ENCODE data around the gene PMM2. TPM values are rescaled to one million over a fixed set of nuclear protein-coding genes. Genes with fewer than 3 reads are reported as not detected.

PMM2 gene
- total RNA-seq, 1 donor from 2014 or later: 61.1 TPM

- ChIA-PET CTCF (interaction anchor here (1.1 kb wide), 1 partner anchor 17 kb away, joined by 3 read pairs; the partner anchor contains the start of gene CARHSP1), POLR2A (interaction anchor here (0.6 kb wide), 1 partner anchor 130 kb away, joined by 4 read pairs; no protein-coding TSS in a partner anchor)
- peaks cover 24% of the 10 kb centered on the region for H3K4me1 Mint-ChIP-seq
- DNase-seq (no peak), ATAC-seq (ENCODE audit: low read depth) (peak; percentile 22)
- peaks cover 15% of the 10 kb centered on the region for H3K36me3 Mint-ChIP-seq (ENCODE audit: low read depth)
- intact Hi-C loops (cut with micrococcal nuclease): no loop called here
- peak overlapping the region; percentile 19 for H3K27ac Mint-ChIP-seq
- H3K4me3 Mint-ChIP-seq: no peak overlapping the region
- peaks cover 10% of the 10 kb centered on the region for H3K27me3 Mint-ChIP-seq
- H3K9me3 Mint-ChIP-seq: no peaks in the 10 kb centered on the region
- no peak for TF ChIP-seq CTCF (IDR thresholded peaks at IDR 0.05)
Measured at GRCh38 chr16:8885674-8886592, 88.3 kb downstream of the PMM2 start.

- no peak for TF ChIP-seq CTCF (IDR thresholded peaks at IDR 0.05)
- no peak overlapping the region for H3K27ac Mint-ChIP-seq
- H3K9me3 Mint-ChIP-seq: no peaks in the 10 kb centered on the region
- H3K36me3 Mint-ChIP-seq (ENCODE audit: low read depth): peaks cover 24% of the 10 kb centered on the region
- H3K27me3 Mint-ChIP-seq: peaks cover 10% of the 10 kb centered on the region
- peaks cover 33% of the 10 kb centered on the region for H3K4me1 Mint-ChIP-seq
- intact Hi-C loops (cut with micrococcal nuclease): no loop called here
- no peak overlapping the region for H3K4me3 Mint-ChIP-seq
- POLR2A ChIA-PET: interaction anchor here (1.7 kb wide), 1 partner anchor 18 kb away, joined by 5 read pairs; the partner anchor contains the start of gene CARHSP1
- DNase-seq (no peak), ATAC-seq (ENCODE audit: low read depth) (no peak)
- CTCF ChIA-PET: no interaction called here
Measured at GRCh38 chr16:8886593-8887430, 89.2 kb downstream of the PMM2 start.

GRCh38 chr16:8887431-8887765, 89.8 kb downstream of the PMM2 start:
- intact Hi-C loops (cut with micrococcal nuclease): no loop called here
- DNase-seq (no peak), ATAC-seq (ENCODE audit: low read depth) (no peak)
- ChIA-PET CTCF (no interaction called here), POLR2A (interaction anchor here (1.7 kb wide), 1 partner anchor 19 kb away, joined by 5 read pairs; the partner anchor contains the start of gene CARHSP1)
- Mint-ChIP-seq H3K36me3 (ENCODE audit: low read depth) (peaks cover 25% of the 10 kb centered on the region), H3K9me3 (no peaks in the 10 kb centered on the region), H3K27me3 (peaks cover 10% of the 10 kb centered on the region), H3K4me1 (peaks cover 39% of the 10 kb centered on the region), H3K4me3 (no peak overlapping the region), H3K27ac (no peak overlapping the region)
- no peak for TF ChIP-seq CTCF (IDR thresholded peaks at IDR 0.05)

DNA sequence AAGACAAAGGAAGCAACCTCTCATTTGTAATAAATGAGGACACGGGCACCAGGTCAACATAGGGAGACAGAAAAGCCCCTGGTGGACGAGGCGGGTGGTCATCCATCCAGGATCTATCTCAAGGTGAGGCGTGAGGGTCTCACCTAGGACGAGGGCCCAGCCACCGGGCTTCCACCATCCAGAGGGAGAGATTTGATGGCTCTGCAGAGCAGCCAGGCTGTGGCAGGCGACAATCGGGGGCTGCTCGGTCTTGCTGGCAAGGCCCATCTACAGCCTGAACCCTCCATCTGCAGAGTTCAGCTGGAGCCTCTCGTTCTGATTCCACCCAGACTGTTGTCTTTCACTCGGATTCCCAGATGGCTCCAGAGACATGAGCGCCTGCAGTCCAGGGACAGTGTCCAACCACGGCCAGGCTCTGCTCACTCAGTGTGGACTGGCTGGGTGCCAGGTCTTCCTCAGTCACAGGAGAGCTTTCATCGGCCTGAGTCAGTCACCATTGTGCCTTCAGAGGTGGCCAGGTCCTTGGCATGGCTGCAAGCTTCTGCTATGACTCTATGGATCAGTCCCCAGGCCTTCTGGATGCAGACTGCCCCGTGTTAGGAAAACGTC, 90.4 kb downstream of the PMM2 start:
- no peak for ATAC-seq (ENCODE audit: low read depth)
- POLR2A ChIA-PET: interaction anchor here (1.7 kb wide), 1 partner anchor 19 kb away, joined by 5 read pairs; the partner anchor contains the start of gene CARHSP1
- CTCF ChIA-PET: no interaction called here

More for the DNA sequence above, 90.4 kb downstream of the PMM2 start:
- Mint-ChIP-seq H3K27ac (no peak overlapping the region), H3K9me3 (no peaks in the 10 kb centered on the region), H3K4me3 (no peak overlapping the region), H3K27me3 (peaks cover 10% of the 10 kb centered on the region), H3K4me1 (peaks cover 45% of the 10 kb centered on the region), H3K36me3 (ENCODE audit: low read depth) (peaks cover 32% of the 10 kb centered on the region)
- intact Hi-C loops (cut with micrococcal nuclease): no loop called here
- DNase-seq: no peak
- TF ChIP-seq CTCF (IDR thresholded peaks at IDR 0.05): no peak
